HUDEP-2 (cell line): ENCODE results near the gene GNA15.

Source experiments
- DNase-seq, 76 experiments: peaks; one replicate each; lab custom pipeline; 2025; ENCODE audit not compliant: unreplicated experiment in 76 of 76; lab: John Stamatoyannopoulos, UW

The GNA15 gene

GRCh38 chr19:3105641-3106508 is 30.0 kb upstream of the GNA15 start:
- no peak for DNase-seq

GRCh38 chr19:3106509-3107141 is 29.2 kb upstream of the GNA15 start:
- DNase-seq = no peak

GRCh38 chr19:3107658-3108057 is 28.2 kb upstream of the GNA15 start:
- no peak for DNase-seq

GRCh38 chr19:3108775-3109174 is 27.1 kb upstream of the GNA15 start:
- DNase-seq = peak in 60 of 76 experiments; percentile 17 to 77 (median 50)

GRCh38 chr19:3109491-3109890 is 26.3 kb upstream of the GNA15 start:
- DNase-seq = no peak

DNA sequence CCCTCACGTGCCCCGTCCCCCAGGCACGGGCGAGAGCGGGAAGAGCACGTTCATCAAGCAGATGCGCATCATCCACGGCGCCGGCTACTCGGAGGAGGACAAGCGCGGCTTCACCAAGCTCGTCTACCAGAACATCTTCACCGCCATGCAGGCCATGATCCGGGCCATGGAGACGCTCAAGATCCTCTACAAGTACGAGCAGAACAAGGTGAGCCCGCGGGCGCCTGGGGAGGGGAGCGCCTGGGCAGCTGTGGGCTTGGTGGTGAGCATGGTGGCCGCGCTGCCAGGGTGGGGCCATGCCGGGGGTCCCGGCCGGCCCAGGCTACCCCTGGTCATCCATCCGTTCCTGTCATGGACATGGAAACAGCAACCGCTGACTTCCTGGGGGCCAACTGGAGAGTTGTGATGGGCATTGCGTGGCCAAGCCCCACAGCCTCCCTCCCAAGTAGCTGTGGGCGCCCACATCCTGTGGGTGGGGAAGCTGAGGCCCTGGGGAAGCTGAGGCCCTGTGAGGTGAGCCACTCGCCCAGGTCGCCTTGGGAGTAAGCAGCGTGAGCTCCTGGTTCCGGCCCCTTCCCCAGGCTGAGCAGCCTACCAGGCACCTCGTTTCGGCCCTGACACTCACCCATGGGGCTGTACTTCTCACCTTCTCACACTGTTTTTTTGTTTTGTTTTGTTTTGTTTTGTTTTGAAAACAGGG is 25.6 kb upstream of the GNA15 start:
- no peak for DNase-seq

GRCh38 chr19:3111586-3112247 is 24.1 kb upstream of the GNA15 start:
- no peak for DNase-seq

GRCh38 chr19:3112375-3113099 is 23.3 kb upstream of the GNA15 start:
- no peak for DNase-seq

DNA sequence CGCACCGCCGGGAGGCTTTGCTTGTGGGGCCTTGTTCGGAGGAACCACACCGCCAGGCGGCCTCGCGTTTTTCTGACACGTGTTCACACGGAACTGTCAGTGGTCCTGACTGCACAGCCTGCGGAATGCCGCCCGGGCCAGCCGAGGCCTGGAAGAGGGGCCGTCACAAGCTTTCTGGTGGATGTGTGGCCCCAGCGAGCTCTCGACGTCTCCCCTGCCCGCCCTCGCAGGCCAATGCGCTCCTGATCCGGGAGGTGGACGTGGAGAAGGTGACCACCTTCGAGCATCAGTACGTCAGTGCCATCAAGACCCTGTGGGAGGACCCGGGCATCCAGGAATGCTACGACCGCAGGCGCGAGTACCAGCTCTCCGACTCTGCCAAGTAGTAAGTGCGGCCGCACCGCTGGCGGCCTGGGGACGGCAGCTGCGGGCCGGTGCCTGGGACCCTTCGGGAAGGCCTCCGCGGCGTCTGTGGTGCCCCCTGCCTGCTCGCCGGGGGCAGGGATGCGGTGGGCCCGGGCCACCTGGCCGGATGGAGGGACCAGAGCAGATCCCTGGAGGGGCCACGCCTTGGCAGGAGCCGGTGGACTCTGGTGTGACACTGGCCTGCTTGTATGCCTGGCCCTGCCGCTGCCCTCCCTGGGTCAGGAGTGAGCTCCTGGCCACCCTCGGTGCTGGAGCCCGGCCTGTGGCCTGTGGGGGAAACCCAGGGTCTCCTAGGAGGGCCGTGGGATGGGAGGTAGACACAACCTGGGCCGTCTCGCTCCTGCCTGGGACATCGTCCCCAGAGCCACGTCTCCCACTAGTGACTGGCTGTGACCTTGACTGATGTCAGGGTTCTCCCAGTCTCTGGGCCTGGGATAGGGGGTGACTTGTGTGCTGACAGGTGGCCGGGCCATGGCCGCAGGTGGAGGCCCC is 22.5 kb upstream of the GNA15 start:
- no peak for DNase-seq

DNA sequence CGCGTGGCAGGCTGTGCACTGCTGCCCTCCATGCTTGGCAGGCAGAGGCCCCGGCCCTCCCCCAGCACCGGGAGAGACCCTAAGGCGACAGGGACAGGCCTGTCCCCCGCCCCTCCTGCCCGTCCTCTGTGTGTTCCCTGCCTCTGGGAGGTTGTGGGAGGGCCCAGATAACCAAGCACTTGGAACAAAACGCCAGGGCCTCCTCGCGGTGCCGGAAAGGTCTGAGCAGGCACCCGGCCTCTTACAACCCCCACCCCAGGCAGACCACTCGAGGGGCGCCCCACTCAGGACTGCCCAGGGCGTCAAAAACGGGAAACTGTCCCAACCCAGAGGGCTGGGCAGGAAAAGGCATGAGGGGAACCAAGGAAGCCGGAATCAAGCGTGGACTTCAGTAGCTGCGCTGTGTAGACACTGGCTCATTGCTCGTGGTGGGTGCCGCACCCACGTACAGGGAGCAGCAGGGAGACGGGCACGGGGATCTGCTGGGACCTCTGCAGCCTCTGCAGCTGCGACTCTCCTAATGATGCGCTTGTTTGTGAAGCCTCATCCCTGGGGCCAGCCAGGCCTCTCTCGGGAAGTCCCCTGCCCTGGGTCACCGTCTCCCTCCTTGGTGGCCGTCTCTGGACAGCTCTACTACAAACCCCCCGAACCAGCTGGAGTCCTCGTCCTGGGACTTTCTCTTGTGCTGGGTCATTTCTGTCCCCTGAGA is 21.7 kb upstream of the GNA15 start:
- no peak for DNase-seq

DNA sequence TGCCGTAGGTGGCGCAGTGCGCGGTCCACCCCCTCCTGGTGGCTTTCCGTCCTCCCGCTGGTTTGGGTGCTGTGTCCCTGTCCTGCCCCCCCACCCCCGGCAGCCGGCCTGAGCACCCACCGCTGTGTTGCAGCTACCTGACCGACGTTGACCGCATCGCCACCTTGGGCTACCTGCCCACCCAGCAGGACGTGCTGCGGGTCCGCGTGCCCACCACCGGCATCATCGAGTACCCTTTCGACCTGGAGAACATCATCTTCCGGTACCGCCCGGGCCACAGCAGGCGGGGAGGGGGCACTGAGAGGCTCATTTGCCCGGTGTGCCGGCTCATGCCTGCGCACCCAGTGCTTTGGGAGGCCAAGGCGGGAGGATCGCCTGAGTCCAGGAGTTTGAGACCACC is 21.0 kb upstream of the GNA15 start:
- no peak for DNase-seq

- no peak for DNase-seq
These were observed 20.4 kb upstream of the GNA15 start for GRCh38 chr19:3115411-3115810.

GRCh38 chr19:3115916-3116602 is 19.8 kb upstream of the GNA15 start:
- DNase-seq = no peak

DNA sequence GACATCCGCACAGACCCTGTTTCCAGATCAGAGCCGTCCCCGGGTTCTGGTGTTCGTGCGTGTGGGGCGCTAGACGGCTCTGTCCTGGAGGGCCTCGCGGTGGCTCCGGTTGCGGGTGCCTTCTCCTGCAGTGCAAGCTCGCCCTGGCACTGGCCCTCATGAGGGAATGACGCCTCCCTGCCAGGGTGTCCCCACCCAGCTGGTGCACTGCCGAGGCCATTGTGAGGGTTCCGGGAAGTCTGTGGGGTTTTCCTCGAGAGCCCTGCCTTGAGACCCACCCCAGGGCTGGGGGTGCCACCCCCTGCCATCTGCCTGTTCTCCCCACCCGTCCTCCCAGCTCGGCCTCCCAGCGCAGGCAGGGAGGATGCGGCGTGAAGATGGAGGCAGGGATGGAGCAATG is 19.2 kb upstream of the GNA15 start:
- DNase-seq = no peak

GRCh38 chr19:3117716-3118115 is 18.1 kb upstream of the GNA15 start:
- DNase-seq = no peak

DNA sequence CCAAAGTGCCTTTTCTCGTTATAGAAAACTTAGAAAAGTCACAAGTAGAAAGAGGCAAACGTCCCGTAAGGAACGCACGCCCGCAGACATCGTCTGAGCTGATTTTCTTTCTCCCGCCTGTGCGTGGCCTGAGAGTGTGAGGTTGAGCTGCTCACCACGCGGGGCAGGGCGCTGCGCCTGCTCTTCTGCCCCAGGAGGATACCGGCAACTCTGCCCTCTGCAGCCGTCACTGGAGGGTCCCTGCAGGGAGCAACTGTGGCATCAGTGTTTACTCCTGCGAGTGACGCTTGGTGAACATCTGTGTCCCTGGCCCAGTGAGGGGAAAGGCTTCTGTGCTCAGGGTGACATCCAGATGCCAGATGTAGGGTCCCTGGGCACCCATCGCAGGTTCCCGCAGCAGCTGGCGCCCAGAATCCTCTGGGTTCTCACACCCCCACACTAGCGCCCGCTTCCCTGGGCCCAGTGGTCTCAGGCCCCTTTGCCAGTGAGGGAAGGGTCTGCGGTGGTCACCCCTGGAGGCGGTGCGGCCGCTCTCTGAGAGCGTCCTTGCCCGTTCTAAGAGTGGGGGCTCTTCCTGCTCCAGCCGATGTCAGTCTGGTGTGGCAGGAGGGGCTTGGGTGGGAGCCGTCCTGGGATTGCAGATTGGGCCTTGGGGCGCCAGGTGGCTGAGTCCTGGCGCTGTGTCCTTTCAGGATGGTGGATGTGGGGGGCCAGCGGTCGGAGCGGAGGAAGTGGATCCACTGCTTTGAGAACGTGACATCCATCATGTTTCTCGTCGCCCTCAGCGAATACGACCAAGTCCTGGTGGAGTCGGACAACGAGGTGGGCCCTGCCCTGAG is 17.4 kb upstream of the GNA15 start:
- no peak for DNase-seq

DNA sequence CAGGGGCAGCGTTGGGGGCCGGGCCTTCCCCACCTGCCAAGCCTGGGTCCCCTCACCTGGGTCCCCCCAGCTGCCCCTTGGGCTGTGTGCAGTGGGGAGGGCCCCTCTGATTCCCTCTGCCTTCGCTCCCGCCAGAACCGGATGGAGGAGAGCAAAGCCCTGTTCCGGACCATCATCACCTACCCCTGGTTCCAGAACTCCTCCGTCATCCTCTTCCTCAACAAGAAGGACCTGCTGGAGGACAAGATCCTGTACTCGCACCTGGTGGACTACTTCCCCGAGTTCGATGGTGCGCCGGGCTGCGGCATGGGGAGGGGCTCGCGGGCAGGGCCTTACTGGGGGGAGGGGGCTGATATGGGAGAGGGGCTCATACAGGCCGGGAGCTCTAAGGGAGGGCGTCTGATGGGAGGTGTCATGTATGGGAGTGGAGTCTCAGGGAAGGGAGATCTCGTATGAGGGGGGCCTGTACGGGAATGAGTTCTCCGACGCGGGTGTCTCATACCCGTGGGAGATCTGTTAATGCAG is 16.7 kb upstream of the GNA15 start:
- DNase-seq = no peak
